WTC11 (cell line): ENCODE measurements around the gene SYNE3. TPM values are rescaled to one million over a fixed set of nuclear protein-coding genes. Genes with fewer than 3 reads are reported as not detected.

Experiments used
- total RNA-seq: library from RNA; stranded (reverse); gene quantifications from 3 replicates; pipeline ENCODE4 v1.2.3, GENCODE V29; 2021

Gene SYNE3
- total RNA-seq, 1 experiment from 2014 or later, result 0.24 TPM

Other genes with a start within 250 kb of the SYNE3 start
- 10.4 to 12.2 TPM (median 10.8 TPM) in 3 replicates for gene CLMN, start 196.7 kb downstream of the SYNE3 start, total RNA-seq
- gene GLRX5, start 18.4 kb upstream of the SYNE3 start, total RNA-seq, result 72.8 to 78.3 TPM (median 76.2 TPM) in 3 replicates
- gene TCL1B, start 169.8 kb upstream of the SYNE3 start, total RNA-seq, result 5.7 to 7.2 TPM (median 7.0 TPM) in 3 replicates
- gene TCL1A, start 197.5 kb upstream of the SYNE3 start, total RNA-seq, result 1.1 to 2.9 TPM (median 2.8 TPM) in 3 replicates